HepG2 (cell line): Measurements from ENCODE around the gene LAPTM4A. TPM values are rescaled to one million over a fixed set of nuclear protein-coding genes. Genes with fewer than 3 reads are reported as not detected.

Source experiments
- CHCHD3 ChIP-seq: sonication (generic); formaldehyde crosslinking; IDR thresholded peaks from 2 replicates; pipeline ENCODE4 v1.8.0; 2022; ENCODE audit warnings: mild to moderate bottlenecking, missing genetic modification reagents, moderate library complexity
- DMAP1 ChIP-seq: IDR thresholded peaks from 2 replicates; pipeline ENCODE4 v1.6.1; 2016
- FOXO4 ChIP-seq: sonication (generic); formaldehyde crosslinking; conservative IDR thresholded peaks from 2 replicates; pipeline ENCODE4 v1.8.1; 2023; ENCODE audit warnings: missing genetic modification reagents
- JUND ChIP-seq: sonication (generic); formaldehyde crosslinking; IDR thresholded peaks from 2 replicates; pipeline ENCODE4 v1.8.0; 2022; ENCODE audit warnings: mild to moderate bottlenecking, missing genetic modification reagents
- KDM6A ChIP-seq: IDR thresholded peaks from 2 replicates; pipeline ENCODE4 v1.6.1; 2016; ENCODE audit warnings: low read depth
- KLF12 ChIP-seq: sonication (generic); formaldehyde crosslinking; IDR thresholded peaks from 2 replicates; pipeline ENCODE4 v1.4.0; 2020; ENCODE audit warnings: missing genetic modification reagents, borderline replicate concordance
- PHF21A ChIP-seq: sonication (generic); formaldehyde crosslinking; IDR thresholded peaks from 2 replicates; pipeline ENCODE4 v1.5.0; 2020; ENCODE audit warnings: mild to moderate bottlenecking, missing genetic modification reagents
- PLSCR1 ChIP-seq: sonication (generic); formaldehyde crosslinking; IDR thresholded peaks from 2 replicates; pipeline ENCODE4 v1.5.0; 2020; ENCODE audit warnings: missing genetic modification reagents, mild to moderate bottlenecking, borderline replicate concordance
- RAD21 ChIP-seq: fragments of 450-650 bp; formaldehyde crosslinking; IDR thresholded peaks from 2 replicates; pipeline ENCODE4 v1.5.0; 2020; ENCODE audit warnings: mild to moderate bottlenecking
- SALL1 ChIP-seq: sonication (generic); formaldehyde crosslinking; IDR thresholded peaks from 2 replicates; pipeline ENCODE4 v1.8.0; 2022; ENCODE audit warnings: mild to moderate bottlenecking, missing genetic modification reagents
- SIX1 ChIP-seq: sonication (generic); formaldehyde crosslinking; IDR thresholded peaks from 2 replicates; pipeline ENCODE4 v1.4.0; 2020; ENCODE audit warnings: missing genetic modification reagents, borderline replicate concordance
- STAT6 ChIP-seq: sonication (generic); formaldehyde crosslinking; IDR thresholded peaks from 2 replicates; pipeline ENCODE4 v1.4.0; 2020; ENCODE audit warnings: missing genetic modification reagents, mild to moderate bottlenecking, borderline replicate concordance
- TAF1 ChIP-seq: sonication (generic); formaldehyde crosslinking; IDR thresholded peaks from 2 replicates; pipeline ENCODE4 v1.4.0; 2020; ENCODE audit warnings: missing genetic modification reagents
- TBP ChIP-seq: sonication (generic); formaldehyde crosslinking; IDR thresholded peaks from 2 replicates; pipeline ENCODE4 v1.5.0; 2020; ENCODE audit warnings: missing genetic modification reagents
- THAP7 ChIP-seq: sonication (generic); formaldehyde crosslinking; IDR thresholded peaks from 2 replicates; pipeline ENCODE4 v1.8.1; 2023; ENCODE audit warnings: mild to moderate bottlenecking, missing genetic modification reagents
- ZBTB10 ChIP-seq: sonication (generic); formaldehyde crosslinking; IDR thresholded peaks from 2 replicates; pipeline ENCODE4 v1.4.0; 2020; ENCODE audit warnings: missing genetic modification reagents, borderline replicate concordance
- ZFYVE20 ChIP-seq: sonication (generic); formaldehyde crosslinking; IDR thresholded peaks from 2 replicates; pipeline ENCODE4 v1.8.0; 2023; ENCODE audit warnings: low read depth, mild to moderate bottlenecking, moderate library complexity, missing genetic modification reagents, borderline replicate concordance
- ZNF431 ChIP-seq: sonication (generic); formaldehyde crosslinking; IDR thresholded peaks from 2 replicates; pipeline ENCODE4 v1.9.0; 2022; ENCODE audit warnings: missing genetic modification reagents, low read depth, mild to moderate bottlenecking, borderline replicate concordance
- ZNF484 ChIP-seq: sonication (generic); formaldehyde crosslinking; IDR thresholded peaks from 2 replicates; pipeline ENCODE4 v1.5.1; 2020; ENCODE audit warnings: mild to moderate bottlenecking, low read depth, missing genetic modification reagents, borderline replicate concordance
- ZNF619 ChIP-seq: sonication (generic); formaldehyde crosslinking; IDR thresholded peaks from 2 replicates; pipeline ENCODE4 v1.4.0; 2020; ENCODE audit warnings: mild to moderate bottlenecking, missing genetic modification reagents
- ZNF766 ChIP-seq: sonication (generic); formaldehyde crosslinking; IDR thresholded peaks from 2 replicates; pipeline ENCODE4 v1.5.0; 2020; ENCODE audit warnings: missing genetic modification reagents, borderline replicate concordance
- ZSCAN29 ChIP-seq: sonication (generic); formaldehyde crosslinking; conservative IDR thresholded peaks from 2 replicates; pipeline ENCODE4 v1.4.0; 2020; ENCODE audit warnings: mild to moderate bottlenecking, missing genetic modification reagents
- polyA plus RNA-seq, 8 experiments: library from polyadenylated mRNA; depleted of rRNA in 3 of 8; stranded (reverse) in 7 of 8; unstranded in 1 of 8; fragments of >200 nt; fragmentation: Illumina TruSeq in 4 of 8; extraction: Trizol in 4 of 8; gene quantifications; 2 replicates each; pipeline versions ENCODE4 v1.2.1 to v1.2.3, GENCODE V29; 2011 to 2016; ENCODE audit warnings: low read depth in 4 of 8, missing spikeins in 1 of 8, mixed read lengths in 1 of 8; ENCODE audit not compliant: insufficient read depth in 1 of 8
- total RNA-seq, 5 experiments: library from RNA; depleted of rRNA; stranded (reverse); fragments of >200 nt; fragmentation: Illumina TruSeq; extraction: Trizol; gene quantifications; 2 replicates each; pipeline ENCODE4 v1.2.3, GENCODE V29; 2016; ENCODE audit warnings: low read depth in 1 of 5

Gene LAPTM4A
- total and polyA plus RNA-seq, 2 of the 13 experiments (the other 11 are each of a cell fraction or from before 2014, with no cell fraction given): 116 to 558 TPM

GRCh38 chr2:20027260-20027677, 24.2 kb downstream of the LAPTM4A start (continued):
- no peak for TF ChIP-seq SIX1 (CRISPR knock-in tag)
- no peak for TF ChIP-seq TAF1 (CRISPR knock-in tag)
- TF ChIP-seq ZFYVE20 (CRISPR knock-in tag): no peak
- TF ChIP-seq ZSCAN29 (CRISPR knock-in tag): no peak
- TF ChIP-seq CHCHD3: no peak
- no peak for TF ChIP-seq RAD21
- no peak for TF ChIP-seq ZNF766 (CRISPR knock-in tag)
- TF ChIP-seq PLSCR1: no peak
- peak; percentile 94; the same call in 1 of the 2 replicates for TF ChIP-seq ZBTB10 (CRISPR knock-in tag)
- TF ChIP-seq DMAP1 (CRISPR knock-in tag): no peak
- no peak for TF ChIP-seq KLF12
- TF ChIP-seq FOXO4 (CRISPR knock-in tag): no peak
- TF ChIP-seq ZNF484: no peak
- TF ChIP-seq SALL1 (CRISPR knock-in tag): peak; percentile 76; the same call in 1 of the 2 replicates
- TF ChIP-seq THAP7 (CRISPR knock-in tag): no peak
- peak; percentile 62 for TF ChIP-seq KDM6A
- no peak for TF ChIP-seq STAT6 (CRISPR knock-in tag)
- no peak for TF ChIP-seq ZNF431 (CRISPR knock-in tag)
- no peak for TF ChIP-seq JUND (CRISPR knock-in tag)
- no peak for TF ChIP-seq TBP (CRISPR knock-in tag)
- TF ChIP-seq ZNF619 (CRISPR knock-in tag): no peak
- TF ChIP-seq PHF21A (CRISPR knock-in tag): no peak
